LNCaP clone FGC (cell line): Measurements from ENCODE around the gene MPZL1.

Experiments used
- DNase-seq: peaks from one replicate; pipeline ENCODE4 v3.0.0-alpha.2; 2011; ENCODE audit warnings: low read depth
- H3K4me3 ChIP-seq: 2 replicates; pipeline ENCODE4 v1.5.1; 2011; ENCODE audit warnings: mild to moderate bottlenecking, low read depth, low read length, control low read depth
- CTCF ChIP-seq: IDR thresholded peaks from 2 replicates; pipeline ENCODE4 v1.5.1; 2012; ENCODE audit warnings: mild to moderate bottlenecking; ENCODE audit not compliant: control insufficient read depth, insufficient read depth; ENCODE audit errors: extremely low read depth

Gene MPZL1

DNA sequence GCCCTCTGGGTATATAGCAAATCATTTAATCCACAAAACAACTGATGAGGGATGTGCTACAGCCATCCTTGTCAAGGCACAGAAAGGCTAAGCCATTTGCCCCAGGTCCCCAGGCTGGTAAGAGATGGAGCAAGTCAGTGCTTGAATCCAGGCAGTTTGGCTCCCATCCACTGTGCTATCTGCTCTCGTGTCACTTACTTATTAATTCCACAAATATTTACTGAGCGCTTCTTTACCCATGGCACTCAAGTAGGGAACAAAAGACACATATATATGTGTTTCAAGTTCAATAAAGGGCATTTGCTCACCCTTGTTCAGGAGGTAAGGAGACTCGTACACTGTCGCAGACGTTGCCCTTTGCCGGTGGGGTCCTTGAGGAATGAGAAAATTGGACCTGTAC, 38.6 kb upstream of the MPZL1 start:
- DNase-seq = peak; percentile 67
- H3K4me3 ChIP-seq = no peak overlapping the region
- no peak for TF ChIP-seq CTCF

DNA sequence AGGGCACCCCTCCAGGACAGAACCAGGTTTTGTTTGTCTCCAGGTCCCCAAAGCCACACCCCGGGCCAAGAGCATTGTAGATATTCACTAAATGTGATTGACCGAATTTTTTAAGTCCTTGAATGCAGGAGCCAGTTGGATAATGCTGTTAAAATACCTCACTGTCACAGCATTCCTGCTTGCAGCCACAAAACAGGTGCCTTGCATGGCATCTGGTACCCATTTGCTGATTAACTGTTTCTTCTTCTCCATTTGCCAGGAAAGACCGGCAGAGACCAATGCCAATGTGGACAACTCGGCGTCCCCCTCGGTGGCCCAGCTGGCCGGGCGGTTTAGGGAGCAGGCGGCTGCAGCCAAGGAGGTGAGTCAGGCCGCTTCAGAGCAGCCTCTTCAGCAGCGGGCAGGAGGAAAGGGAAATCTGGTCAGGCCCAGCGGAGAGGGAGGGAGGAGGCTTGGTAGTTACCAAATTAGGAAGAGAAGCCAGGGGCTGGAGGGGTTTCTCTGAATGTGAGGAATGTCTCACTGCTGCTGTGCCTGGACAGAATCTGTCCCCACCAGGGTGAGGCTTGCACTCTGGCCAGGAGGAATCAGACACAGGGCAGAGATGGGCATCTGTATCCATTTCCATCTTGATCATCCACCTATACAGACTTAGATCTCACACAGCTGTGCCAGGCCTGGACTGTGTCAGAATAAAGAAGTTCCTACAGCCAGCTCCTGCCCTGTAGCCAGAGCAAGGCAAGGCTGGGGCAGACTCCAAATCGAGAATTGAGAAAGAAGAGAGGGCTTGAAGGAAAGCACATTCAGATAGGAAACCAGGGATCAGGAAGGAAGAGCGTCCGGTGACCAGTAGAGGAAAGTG, 37.9 kb upstream of the MPZL1 start:
- no peak for DNase-seq
- no peak for TF ChIP-seq CTCF

DNA sequence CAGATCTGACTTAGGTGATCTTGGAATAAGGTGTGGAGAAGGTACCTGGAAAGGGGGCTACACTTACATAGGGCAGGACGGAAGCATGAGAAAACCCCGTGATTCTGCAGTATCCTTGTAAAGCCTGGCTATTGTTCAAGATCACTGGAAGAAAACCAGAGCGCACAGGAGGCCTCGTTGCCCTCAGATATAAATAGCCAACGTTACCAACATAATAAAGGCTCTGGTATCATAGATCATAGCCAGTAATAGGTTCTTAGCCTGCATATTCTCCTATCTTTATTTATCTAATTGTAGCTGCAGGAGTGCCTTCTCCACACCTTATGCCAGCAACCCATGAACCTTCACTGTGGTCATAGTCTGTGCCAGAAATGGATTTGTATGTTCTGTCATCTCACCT, 35.9 kb upstream of the MPZL1 start:
- DNase-seq = no peak
- H3K4me3 ChIP-seq = no peak overlapping the region
- no peak for TF ChIP-seq CTCF

More for the DNA sequence above, 37.9 kb upstream of the MPZL1 start:
- no peak overlapping the region for H3K4me3 ChIP-seq

GRCh38 chr1:167687919-167688519, 33.8 kb upstream of the MPZL1 start:
- H3K4me3 ChIP-seq = no peak overlapping the region
- peak; percentile 59 for DNase-seq
- TF ChIP-seq CTCF = peak; percentile 88

DNA sequence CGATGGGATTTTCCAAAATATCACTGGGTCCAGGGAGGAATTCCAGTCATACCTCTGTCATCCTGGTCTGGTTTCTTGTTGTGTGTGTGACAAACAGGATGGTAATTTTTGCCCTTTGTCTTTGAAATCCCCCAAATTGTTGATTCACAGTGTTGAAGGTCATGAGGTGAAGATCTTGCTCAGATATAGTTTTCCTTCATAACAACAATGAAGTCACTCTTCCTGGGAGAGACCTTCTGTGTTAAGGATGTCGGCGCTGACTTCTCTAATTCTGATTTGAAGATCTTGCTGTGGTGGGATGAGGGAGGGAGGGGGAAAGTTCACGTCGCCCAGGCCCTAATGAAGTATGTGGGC, 32.2 kb upstream of the MPZL1 start:
- no peak for TF ChIP-seq CTCF
- no peak for DNase-seq
- H3K4me3 ChIP-seq = no peak overlapping the region

- no peak for DNase-seq
- no peak for TF ChIP-seq CTCF
- no peak overlapping the region for H3K4me3 ChIP-seq
Observed at GRCh38 chr1:167690053-167690452, 31.7 kb upstream of the MPZL1 start.
